Stimulated activated CD4-positive, alpha-beta T cell treated with anti-CD3 and anti-CD28 coated beads, TNF-alpha, amount 100 ng/mL, for 4 hours (primary cell): ENCODE results near the gene RIT1.

Experiments
- DNase-seq, 3 experiments: peaks; one replicate each; pipeline ENCODE4 v3.0.0-alpha.2; 2020; ENCODE audit warnings: low read depth in 3 of 3

The RIT1 gene

DNA sequence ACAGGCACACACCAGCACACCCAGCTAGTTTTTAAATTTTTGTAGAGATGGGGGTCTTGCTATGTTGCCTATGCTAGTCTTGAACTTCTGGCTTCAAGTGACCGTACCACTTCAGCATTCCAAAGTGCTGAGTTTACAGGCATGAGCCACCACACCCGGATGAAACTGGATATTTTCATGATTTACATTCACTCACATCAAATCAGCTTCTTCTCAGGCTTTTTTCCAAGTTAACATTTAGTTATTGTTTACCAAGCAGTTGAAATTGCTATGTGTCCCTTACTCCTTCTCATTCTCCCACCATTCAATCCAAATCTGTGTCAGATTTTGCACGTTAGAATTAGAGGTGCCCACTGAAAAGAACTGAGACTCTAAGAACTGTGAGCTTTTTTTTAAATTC lies 18.4 kb downstream of the RIT1 start:
- no peak for DNase-seq

DNA sequence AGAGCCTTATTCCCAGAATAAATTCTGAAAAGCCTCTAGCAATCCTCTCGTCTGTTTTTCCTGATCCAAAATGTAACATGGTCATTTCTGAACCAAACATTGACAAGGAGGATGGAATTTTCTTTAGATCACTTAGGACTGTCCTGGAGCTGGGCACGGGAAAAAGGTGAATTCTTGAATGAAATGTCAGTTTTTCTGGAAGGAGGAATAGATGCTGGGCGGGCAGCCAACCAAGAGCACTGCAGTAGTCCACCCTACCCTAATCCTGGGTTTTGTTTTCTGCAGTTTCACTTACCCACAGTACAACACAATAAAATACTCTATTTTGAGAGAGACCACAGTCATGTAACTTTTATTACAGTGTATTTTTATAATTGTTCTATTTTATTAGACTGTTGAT lies 20.9 kb downstream of the RIT1 start:
- no peak for DNase-seq

DNA sequence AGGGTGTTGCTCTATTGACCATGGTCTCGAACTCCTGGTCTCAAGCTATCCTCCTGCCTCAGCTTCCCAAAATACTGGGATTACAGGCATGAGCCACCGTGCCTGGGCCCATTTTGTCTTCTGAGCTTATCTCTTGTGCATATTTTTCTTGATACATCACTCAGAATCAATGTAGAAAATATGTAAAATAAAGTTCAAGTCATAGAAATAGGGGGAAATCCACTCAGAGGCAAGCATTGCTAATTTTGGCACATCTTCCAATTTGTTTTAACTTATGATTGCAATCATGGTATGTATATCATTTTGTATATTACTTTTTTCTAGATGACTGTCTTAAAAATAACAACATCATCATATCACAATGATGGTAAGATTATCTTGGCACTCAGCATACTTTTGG lies 21.6 kb downstream of the RIT1 start:
- no peak for DNase-seq

DNA sequence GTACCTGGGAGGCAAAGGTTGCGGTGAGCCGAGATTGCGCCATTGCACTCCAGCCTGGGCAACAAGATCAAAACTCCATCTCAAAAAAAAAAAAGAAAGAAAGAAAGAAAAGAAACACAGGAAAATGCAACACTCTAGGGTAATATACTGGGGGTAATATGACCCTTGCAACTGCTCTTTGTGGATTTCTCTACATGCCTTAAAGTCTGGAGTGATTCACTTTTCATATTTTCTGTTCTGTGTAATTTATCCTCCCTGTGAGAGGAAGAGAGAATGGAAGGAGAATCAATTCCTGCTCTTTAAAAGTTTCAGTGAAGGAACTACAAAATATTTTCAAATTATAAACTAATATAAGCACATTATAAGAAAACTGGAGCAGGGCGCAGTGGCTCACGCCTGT lies 22.7 kb downstream of the RIT1 start:
- DNase-seq: no peak

DNA sequence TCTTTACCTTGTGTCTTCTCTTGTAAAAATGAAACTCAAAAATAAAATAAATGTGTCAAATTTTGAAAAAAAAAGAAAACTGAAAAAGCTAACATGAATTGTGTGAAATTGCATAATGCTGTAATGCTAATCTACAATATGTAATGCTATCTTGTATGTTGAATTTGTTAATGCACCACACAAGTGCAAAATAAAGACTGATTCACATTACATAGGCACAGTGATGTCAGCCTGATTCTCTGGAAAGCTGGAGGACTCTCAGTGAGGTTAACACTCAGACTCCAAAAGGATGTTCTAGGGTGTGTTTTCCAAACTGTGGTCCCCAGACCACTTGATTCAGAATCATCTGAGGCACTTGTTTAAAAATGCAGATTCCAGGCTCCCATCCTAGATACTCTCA lies 26.2 kb downstream of the RIT1 start:
- DNase-seq: no peak

DNA sequence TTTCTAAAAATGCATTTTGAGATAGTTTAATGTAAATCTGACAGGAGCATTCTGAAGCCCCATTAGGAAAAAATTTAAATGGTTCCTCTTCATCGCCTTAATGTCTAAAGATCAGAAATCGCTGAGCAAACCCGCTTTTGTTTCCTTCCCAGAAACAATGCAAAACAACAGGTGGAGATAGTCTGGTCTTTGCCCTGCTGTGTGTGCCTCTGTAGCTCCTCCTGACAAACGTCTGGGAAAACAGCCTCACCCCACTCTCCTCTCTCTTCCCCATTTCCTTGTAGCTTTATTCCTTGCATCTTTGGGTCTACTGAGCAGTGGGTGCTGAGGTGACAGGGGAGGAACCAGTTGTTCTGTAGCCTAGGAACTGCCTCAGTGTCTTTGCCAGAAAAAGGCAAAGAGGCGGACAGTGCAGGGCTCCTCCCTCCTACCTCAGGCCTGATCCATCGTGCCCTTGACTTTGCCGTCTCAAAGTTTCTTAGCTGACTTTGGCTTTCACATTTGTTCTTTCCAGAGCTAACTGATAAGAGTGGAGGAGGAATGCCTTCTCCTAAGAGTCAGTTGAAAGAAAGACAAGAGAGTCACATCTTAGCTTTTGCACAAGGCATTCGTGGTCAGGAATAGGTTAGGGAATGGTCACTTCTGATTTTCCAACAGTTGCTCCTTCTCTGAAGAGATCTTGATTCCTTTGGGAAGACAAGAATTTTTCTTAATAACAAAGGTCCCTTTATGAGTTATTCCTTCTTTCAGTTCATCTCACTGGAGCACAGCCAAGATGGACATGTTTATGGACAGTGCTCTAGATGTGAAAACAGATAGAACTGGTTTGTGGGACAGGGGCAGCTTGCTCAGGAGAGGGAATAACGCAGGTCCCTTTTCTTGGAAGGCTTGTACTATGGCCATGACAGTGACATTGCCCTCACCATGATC lies 26.9 kb downstream of the RIT1 start:
- DNase-seq: no peak

DNA sequence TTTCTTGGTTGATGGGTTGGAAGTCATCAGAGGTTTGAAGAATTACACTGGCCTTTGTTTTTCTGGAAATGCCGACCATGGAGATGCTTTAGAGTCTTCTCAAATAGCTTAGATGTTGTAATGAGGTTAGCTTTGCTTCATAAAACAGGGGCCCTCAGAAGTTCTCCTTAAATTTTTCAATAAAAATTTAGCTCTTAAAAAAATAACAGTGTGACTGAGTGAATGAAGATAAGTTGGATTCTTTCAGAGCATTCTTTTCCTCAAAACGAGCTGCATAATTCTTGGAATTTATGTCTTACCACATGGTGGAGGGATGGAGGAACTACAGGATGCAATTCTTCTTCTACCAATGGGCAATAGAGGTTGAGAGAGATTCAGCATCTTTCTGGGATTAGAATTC lies 28.4 kb downstream of the RIT1 start:
- no peak for DNase-seq

DNA sequence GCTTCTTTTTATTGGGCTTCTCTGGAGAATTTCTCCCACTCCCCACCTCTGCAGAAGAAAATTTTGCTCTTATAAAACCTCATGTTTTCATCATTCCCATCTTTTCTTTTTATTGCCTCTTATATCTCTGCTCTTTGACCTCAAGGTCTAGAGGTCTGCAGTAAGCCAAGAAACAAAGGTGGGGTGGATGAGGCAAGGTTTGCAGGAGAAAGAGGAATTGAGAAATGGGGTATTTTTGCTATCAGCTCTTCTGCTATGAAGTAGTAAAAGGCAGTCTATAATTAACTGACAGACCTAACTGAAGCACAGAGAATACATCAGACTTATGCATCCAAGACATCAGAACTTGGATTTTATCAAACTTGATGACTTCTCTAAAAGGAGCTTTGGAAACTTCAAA lies 28.9 kb downstream of the RIT1 start:
- DNase-seq: no peak

DNA sequence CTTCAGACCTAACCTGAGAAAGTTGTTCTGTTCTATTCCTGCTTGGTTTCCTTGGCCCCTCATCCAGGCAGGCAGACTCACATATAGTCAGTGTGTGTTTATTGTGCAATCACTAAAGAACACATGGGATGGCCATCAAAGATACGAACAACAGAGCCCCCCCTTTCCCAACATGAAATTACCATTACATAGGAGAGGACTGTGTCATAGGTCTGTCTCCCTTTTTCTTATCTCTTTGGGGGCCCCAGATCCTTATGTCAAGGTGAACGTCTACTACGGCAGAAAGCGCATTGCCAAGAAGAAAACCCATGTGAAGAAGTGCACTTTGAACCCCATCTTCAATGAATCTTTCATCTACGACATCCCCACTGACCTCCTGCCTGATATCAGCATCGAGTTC lies 30.2 kb downstream of the RIT1 start:
- DNase-seq: no peak

DNA sequence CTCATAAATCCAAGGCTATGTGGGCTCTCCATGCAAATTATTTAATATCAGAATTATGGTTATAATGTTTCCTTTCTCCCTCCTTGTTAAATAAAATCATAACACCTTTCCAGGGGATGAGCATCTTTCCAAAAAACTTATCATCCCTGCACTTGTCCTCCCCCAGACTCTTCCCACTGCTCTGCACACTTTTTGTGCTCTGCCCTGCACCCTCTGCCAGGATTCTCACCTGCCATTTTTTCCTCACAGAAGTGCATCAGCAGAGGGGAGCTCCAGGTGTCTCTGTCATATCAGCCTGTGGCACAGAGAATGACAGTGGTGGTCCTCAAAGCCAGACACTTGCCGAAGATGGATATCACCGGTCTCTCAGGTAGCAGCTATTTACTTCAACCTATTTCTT lies 30.9 kb downstream of the RIT1 start:
- no peak for DNase-seq

DNA sequence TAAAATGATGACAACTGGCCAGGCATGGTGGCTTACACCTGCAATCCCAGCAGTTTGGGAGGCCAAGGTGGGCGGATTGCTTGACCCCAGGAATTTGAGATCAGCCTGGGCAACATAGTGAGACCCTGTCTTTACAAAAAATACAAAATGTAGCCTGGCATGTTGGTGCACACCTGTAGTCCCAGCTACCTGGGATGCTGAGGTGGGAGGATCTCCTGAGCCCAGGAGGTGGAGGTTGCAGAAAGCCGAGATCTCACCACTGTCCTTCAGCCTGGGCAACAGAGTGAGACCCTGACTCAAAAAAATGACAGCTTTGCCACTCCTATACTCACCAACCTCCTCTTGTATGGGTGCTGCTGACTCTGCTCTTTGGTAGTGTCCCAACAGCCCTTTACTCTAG lies 33.2 kb downstream of the RIT1 start:
- no peak for DNase-seq

DNA sequence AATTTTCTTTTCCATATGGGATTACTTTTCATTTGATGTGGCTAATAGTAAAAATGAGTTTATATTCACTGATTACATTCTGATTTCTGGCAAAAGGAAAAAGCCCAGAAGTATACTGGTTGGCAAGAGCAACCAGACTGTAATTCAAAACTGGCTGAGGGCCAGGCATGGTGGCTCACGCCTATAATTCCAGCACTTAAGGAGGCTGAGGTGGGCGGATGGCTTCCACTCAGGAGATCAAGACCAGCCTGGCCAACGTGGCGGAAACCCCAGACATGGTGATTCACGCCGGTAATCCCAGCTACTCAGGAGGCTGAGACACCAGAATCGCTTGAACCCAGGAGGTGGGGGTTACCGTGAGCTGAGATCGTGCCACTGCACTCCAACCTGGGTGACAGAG lies 37.3 kb downstream of the RIT1 start:
- DNase-seq: no peak

DNA sequence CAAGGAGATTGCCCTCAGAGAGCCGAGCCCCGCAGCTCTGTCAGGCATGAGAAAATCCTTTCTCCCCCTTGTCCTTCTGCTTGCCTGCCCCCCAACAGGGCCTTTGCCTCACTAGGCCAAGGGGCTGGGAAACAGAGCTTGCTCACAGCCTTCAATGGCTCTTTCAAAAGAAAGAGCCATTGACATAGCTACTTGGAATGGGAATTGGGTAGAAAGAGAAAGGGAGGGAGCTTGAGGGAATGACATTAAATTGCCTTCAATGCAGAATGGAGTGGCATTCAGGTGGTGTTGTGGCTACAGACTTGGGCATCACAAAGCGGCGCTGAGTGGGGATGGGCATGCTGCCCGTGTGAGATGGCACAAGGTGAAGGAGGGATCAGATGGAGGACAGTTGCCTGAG lies 38.6 kb downstream of the RIT1 start:
- no peak for DNase-seq

DNA sequence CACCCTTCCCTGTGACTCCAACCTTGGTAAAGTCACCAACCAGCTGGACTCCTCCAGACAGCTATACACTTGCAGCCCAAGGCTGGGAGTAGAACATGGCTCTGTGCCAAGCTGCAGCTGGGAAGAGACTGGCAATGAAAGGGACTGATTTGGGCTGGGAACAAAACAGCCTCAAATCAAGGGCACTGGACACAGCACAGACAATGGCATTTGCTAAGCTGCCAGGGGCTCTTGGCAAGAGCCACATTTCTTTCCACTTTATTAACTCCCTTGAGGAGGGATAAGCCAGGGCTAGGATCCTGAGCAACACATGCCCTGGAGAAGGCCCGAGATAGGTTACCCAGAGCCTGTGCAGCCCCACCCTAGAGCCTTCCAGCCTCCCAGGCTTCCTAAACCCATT lies 39.8 kb downstream of the RIT1 start:
- DNase-seq: no peak

DNA sequence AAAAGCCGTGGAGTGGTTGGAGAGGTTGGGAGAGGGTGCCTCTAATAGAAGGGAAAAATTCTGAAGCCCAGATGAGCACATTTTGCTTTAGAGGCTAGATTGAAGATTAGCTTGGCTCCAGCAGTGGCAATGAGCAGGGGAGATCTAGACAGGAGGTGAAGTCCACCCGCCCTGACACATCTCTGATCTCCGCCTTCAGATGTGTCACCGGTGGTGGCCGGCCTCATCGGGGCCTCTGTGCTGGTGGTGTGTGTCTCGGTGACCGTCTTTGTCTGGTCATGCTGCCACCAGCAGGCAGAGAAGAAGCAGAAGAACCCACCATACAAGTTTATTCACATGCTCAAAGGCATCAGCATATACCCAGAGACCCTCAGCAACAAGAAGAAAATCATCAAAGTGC lies 43.4 kb downstream of the RIT1 start:
- DNase-seq: no peak

DNA sequence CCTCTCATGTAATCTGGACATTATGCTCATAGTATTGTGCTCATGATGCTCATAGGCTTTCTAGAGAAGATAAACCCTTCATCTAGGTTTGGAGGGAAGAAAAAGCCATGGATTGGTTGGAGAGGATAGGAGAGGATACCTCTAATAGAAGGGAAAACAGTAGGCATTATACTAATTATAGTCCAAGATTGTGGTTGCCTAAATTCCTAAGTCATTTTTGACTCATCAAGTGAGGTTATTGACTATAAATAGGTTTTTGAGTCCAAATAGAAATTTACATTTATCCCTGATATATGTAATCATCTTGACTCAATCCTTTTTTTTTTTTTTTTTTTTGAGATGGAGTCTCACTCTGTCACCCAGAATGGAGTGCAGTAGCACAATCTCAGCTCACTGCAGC lies 46.8 kb downstream of the RIT1 start:
- DNase-seq: no peak

DNA sequence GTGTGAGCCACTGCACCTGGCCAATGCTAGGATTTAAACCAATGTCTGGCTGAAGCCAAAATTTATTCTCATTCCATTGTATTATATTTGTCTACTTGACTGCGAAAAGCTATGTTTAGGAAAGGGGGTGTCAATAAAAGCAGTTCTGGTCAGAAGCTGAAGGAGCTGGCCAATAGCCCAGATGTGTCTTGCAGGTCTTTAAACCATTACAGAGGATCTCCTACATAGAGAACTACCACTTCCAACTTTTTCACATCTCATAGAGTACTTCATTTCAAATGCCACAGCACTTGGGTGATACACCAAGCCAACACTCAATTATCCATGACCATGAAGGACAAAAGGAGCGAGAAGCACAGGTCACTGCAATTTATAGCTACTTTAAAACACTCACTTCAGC lies 49.3 kb downstream of the RIT1 start:
- no peak for DNase-seq

DNA sequence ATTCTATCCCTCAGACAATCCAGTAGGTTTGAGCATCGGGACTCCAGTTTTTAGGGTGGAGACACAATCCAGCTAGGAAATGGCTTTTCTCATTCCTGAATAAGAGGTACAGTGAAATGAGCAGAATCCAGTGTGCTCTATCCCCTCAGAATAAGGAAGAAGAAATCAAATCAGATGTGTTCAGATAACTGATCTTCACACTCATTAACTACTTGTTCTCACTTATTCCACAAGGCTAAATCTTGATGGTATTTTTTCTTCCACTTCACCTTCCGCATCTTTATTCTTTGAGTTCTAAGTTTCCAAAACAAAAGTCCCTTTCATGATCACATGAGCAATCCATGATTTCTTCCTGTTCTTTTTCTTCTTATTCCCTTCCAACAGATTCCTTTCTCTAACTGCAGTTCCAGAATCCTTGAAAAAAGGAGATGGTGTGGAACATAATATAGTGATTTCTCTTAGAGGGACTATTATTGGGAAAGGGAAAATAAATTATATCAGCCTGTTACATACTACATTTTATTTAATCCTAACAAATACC lies 50.1 kb downstream of the RIT1 start:
- DNase-seq: no peak

DNA sequence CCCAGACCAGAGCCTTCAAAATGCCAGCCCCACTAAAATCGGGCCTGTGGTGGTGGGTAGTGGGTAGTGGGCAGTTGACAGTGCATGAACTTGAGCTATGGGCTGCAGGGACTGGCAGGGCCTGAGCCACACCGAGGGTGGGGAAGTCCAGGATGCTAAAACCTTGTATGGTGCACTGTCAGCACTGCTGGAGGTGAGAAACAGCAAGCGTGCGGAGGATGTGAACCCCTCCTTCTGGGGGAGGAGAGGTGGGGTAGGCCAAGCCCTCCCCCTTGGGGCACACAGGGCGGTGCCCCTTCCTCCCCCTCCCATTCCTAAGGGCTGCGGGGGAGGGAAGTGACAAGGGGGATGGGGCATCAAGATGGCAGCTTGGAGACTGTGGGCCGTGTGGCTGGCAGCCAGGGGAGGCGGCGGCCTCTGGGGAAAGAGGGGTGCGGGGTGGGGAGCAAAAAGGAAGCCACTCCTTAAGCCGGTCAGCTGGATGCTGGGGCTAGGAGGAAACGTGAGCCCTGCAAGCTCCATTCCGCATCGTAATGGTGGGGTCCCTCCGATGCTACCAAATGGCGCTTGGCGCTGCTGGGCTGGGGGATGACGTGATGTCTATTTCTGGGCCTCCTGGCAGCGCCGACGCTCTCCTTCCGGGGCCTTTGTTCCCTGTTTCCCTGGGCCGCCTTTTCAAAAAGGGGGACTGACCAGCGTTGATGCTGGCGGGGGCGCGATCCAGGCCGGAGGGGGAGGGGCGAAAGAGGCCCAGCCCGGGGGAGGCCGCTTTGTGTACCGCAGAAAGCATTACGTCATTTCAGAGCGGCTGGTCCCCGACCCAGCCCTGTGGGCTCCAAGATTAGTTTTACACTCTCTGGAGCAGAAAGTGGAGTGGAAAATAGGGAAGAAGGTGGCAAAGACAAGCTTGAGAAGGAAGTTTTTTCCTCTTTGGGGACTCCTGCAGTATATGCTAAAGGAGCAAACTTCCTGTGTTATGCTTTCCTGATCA lies 51.0 kb downstream of the RIT1 start:
- DNase-seq: peak in 2 of 3 experiments; percentile 13 to 22

DNA sequence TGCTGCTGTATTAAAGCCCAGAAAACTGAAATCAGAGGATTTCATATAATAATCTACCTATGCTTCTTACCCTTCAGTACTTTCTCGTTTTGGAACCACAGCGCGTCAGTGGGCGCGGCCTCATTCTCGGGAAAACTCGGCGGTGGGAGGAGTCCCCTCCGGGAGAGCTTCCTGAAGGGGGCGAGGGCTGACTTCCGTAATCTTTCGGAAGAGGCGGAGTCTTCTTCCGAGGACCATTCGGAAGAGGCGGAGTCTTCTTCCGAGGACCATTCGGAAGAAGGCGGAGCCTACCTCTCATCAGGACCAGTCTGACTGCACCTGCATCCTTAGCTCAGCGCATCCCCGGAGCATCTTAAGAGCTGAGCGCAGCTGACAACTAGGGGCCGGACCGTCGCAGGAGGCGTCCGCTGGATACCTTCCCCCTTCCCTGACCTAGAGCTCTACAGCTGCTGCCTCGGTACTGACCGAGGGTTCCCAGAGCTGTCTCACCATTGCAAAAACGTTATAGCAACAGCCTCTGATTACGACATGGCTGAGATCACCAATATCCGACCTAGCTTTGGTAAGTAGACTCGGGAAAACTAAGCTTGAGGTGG lies 51.8 kb downstream of the RIT1 start, which contains the start of gene SYT11:
TSS of gene SYT11 (plus strand) at position 334 of the 596 bp plus-strand sequence. CDS start at position 529, 195 bp downstream.
- DNase-seq: peak; percentile 89 to 91 (median 90)

DNA sequence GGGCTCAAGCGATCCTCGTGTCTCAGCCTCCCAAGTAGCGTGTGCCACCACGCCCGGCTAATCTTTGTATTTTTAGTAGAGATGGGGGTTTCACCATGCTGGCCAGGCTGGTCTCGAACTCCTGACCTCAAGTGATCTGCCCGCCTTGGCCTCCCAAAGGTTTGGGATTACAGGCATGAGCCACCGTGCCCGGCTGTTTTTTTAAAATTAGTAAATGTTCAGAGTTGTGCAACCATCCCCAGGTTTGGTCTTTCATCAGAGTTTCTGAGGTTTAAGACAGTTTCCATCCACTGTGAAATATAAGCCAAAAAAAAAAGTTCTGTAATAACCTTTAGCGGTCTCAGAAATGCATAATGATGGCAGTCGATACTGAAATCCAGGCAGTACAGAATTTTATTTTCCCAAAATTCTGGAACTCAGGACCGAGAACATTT lies 52.3 kb downstream of the RIT1 start:
- no peak for DNase-seq
